Esophagus muscularis mucosa (tissue), 3 donors: ENCODE measurements around the gene SOWAHA.
"Not testable (repeated sequence)": the region's sequence is repeated elsewhere in the genome, so short reads cannot be mapped to it uniquely, and the experiment has no call there.

ENCODE experiments used
- CTCF ChIP-seq, 3 experiments: fragments of 200-600 bp in 2 of 3; fragments of 450-650 bp in 1 of 3; sonication (generic) in 2 of 3; IDR thresholded peaks; one replicate each; pipeline ENCODE4 v1.5.1; 2017 to 2019; ENCODE audit warnings: antibody characterized with exemption in 3 of 3, mild to moderate bottlenecking in 2 of 3, moderate library complexity in 1 of 3
- POLR2A ChIP-seq: fragments of 450-650 bp; IDR thresholded peaks from one replicate; pipeline ENCODE4 v1.6.1; 2017; ENCODE audit warnings: antibody characterized with exemption, moderate library complexity, mild to moderate bottlenecking, low read depth
- POLR2AphosphoS5 ChIP-seq, 2 donors: sonication (generic); formaldehyde crosslinking; IDR thresholded peaks; one replicate each; pipeline ENCODE4 v1.6.1; 2017; ENCODE audit warnings: antibody characterized with exemption in 2 of 2

- TF ChIP-seq CTCF (IDR thresholded peaks at IDR 0.05); POLR2A; POLR2AphosphoS5 (IDR thresholded peaks at IDR 0.05): not testable (repeated sequence)
These were observed 41.9 kb downstream of the SOWAHA start for GRCh38 chr5:132854992-132855391.
